Raji (cell line): ENCODE data around the gene KLHL22.

Source experiments
- POLR2A ChIP-seq: IDR thresholded peaks from 2 replicates; pipeline ENCODE4 v1.6.1; 2011; ENCODE audit warnings: low read depth, low read length, control low read depth; ENCODE audit not compliant: insufficient read depth

Gene KLHL22

DNA sequence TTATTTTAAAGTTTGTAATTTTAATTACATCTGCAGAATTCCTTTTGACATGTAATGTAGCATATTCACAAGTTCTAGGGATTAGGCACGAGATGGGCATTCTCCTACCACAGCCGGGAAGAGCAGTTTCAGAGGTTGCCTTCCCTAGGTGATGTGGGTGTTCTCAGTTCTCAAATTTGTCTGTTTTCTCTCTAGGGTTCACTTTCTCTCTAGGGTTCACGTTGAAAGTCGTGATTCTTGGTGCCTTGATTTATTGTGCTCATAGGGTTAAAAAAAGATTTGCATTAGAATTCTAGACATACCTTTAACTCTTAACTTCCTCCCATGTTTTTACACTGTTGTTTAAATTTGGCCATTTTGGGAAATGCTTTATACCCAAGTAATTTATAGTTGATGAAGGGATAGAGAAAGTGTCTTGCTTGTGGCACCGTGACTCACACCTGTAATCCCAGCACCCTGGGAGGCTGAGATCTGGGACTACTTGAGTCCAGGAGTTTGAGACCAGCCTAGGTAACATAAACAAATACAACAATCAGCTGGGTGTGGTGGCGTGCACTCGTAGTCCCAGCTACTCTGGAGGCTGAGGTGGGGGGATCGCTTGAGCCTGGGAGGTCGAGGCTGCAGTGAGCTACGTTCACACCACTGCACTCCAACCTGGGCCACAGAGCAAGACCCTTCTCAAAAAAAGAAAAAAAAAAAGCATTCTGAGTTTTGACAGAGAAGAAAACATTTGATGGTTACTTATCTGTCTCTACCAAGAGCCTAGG, 15.4 kb upstream of the KLHL22 start:
- no peak for TF ChIP-seq POLR2A

DNA sequence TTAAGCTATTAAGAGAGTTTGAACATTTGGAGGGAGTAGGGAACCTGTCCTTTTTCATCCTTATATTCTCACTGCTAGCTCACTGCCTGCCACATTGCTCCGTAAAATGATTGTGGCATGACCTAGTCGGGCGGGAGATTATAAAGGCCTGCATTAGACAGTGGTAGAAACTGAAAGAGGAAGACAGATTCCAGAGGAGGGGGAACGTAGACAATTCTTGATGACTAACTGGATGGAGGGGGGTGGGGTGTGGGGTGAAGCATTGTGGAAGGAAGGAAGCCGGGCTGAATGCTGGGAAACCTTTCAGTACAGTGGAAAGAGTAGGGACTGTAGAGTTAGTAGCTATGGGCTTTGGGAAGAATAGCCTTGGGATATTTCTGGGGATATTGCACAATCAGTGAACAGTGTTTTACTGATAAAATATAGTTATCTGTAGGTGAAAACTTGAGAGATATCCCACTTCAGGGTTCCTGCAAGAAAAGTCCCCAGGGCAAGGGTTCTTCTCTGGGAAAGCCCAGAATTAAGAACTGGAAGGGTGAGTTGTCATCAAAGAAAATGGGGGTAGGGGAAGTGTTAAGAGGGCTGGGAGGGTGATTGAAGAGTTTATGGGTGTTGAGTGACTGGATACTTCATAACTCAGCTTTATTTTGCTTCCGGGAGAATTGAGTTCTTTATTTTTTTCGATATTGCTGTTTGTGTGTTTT, 13.9 kb upstream of the KLHL22 start:
- no peak for TF ChIP-seq POLR2A

DNA sequence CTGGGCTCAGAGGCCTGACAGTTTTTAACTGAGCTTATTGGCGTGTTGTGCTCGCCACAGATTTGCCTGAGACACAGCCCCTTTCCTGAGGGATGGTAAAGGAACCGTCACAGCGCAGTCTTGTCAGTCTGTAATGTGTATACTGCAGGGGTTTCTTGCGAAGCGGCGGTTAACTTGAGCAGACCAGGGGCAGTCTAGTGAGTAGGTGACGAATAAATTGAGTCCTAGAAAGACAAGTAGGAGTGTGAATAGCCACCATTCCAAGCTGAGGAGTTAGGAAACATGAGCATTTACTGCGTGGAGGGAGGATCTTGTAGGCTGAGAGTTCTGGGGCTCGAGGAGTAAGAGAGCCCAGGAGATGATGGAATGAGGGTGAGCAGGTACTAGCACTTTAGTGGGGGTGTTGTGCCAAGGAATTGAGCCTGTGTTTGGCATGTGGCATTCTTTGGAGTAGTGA, 13.2 kb upstream of the KLHL22 start:
- TF ChIP-seq POLR2A, result no peak

DNA sequence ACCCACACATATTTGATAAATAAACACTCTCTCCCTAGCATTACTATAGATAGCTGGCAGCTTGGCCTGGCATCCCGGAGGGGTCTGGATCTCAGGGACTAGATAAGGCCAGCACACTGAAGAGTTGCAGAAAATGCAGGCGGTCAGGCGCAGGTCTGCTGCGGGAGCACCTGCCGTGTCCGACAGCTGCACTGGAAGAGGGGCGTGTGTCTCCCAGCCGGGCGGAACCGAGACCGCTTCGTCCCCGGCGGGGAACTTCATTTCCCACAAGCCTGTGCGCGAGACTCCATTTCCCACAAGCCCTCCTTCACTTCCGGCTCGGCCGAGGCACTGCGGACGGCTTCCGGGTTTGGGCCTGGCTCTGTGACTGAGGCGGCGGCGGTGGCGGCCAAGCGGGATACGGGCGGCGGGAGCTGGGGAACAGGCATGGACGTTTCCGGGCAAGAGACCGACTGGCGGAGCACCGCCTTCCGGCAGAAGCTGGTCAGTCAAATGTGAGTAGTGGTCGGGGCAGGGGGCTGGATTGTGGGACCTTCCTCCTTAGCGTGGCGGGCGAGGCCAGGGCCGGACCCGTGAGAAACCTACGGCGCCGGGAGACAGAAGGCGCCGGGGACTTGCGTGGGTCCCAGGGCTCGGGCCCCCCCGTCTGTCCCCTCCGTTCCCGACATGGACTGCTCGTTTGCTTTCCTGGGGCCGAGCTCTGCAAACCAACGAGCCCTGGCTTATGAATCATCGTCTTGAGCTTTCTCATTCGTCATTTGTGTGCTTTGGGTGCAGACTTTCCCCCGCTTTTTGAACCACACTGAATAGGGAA, 11.9 kb upstream of the KLHL22 start, which contains the start of gene MED15:
TSS of gene MED15 (plus strand) at position 358 of the 814 bp plus-strand sequence. CDS start at position 427, 69 bp downstream.
- TF ChIP-seq POLR2A, result peak; percentile 89

DNA sequence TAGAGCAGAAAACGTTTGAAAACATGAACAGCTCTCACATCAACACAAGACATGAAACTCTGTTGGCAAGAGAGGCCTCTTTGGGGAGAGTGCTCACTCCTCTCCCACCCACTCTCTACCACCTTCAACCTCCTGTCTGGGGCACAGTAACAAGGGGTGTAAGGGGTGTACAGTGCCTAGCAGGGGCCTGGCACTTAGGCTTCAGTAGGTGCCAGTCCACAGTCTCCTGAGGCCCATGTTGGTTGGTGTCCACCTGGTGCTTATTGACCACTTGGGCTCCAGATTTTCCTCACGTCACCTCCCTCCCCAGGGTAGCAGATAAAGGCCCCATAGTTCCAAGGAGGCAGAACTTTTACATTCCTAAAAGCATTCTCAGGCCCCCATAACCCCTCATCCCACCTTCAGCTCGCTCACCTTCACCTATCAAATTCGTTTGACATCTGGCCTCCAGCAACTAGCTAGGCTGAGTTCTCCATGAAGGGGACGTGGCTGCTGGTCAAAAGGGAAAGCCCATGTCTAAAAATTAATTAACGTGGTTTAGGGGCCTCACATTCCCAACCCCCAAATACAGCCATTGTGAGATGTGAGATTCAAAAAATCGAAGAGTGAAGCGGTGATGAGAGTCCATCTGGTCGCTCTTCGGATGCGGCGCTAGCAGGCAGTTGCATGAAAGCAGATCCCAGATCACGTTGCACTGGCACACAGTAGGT, 11.1 kb upstream of the KLHL22 start:
- no peak for TF ChIP-seq POLR2A

DNA sequence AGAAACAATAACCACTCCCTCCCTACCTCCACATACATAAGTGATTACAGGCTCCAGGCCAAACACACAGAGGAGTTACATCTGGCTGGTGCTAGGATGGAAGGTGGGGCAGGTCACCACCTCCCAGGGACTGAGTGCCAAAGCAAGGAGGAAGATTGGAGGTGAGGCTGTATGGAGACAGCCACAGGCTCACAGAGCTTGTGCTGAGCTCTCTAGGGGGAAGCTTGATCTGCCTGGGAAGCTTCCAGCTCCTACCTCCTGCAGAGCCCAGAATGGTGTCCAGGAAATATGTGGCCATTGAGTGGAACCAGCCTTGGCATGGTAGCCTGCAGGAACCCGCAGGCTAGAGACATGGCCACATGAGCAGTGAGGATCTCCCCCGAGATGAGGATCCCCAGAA, 8.2 kb upstream of the KLHL22 start:
- TF ChIP-seq POLR2A, result no peak

DNA sequence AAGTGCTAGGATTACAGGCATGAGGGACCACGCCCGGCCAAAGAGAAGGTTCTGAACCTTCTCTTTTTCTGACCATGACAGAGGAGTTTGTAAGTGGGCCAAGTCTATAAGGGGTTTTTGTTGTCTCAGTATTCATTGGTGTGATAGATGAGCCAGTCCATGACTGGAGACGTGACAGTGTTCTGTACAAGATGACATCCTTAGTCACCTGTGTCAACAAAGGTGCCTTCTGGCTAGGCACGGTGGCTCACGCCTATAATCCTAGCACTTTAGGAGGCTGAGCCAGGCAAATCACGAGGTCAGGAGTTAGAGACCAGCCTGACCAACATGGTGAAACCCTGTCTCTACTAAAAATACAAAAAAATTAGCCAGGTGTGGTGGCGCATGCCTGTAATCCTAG, 4.2 kb upstream of the KLHL22 start:
- TF ChIP-seq POLR2A, result no peak

DNA sequence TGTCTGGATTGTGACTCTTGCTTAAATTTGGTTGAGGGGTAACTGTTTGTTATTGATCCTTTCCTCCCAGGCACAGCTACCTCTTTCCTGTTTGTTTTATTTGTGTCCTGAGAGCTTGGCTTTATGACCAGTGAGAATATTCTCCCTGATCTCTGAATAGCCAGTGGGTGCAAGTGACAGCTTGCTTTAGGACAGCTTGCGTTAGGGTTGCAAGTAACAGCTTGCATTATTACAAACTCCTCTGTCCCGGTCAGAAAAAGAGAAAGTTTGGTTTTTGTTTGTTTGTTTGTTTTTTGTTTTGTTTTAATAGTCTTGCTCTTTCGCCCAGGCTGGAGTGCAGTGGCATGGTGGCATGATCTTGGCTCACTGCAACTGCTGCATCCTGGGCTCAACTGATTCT, 3.3 kb upstream of the KLHL22 start:
- TF ChIP-seq POLR2A, result no peak

DNA sequence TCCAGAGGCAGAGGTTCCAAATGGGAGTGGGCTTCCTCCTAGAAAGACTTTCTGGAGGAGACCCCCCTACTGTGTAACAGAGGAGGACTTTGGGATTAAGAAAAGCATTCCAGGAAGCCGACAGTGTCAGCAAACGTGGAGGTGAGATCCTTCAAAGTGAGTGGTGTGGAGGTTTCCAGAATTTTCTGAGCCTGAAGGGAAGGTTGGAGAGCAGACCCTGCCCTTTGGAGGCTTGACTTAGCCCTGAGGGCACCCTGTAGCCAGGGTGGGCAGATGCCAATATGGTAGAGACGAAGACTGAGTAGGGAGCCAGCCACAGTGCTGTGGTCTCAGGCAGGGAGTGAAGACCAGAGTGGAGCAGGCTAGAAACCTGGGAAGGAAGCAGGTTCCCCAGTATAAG, 1.8 kb upstream of the KLHL22 start:
- no peak for TF ChIP-seq POLR2A

DNA sequence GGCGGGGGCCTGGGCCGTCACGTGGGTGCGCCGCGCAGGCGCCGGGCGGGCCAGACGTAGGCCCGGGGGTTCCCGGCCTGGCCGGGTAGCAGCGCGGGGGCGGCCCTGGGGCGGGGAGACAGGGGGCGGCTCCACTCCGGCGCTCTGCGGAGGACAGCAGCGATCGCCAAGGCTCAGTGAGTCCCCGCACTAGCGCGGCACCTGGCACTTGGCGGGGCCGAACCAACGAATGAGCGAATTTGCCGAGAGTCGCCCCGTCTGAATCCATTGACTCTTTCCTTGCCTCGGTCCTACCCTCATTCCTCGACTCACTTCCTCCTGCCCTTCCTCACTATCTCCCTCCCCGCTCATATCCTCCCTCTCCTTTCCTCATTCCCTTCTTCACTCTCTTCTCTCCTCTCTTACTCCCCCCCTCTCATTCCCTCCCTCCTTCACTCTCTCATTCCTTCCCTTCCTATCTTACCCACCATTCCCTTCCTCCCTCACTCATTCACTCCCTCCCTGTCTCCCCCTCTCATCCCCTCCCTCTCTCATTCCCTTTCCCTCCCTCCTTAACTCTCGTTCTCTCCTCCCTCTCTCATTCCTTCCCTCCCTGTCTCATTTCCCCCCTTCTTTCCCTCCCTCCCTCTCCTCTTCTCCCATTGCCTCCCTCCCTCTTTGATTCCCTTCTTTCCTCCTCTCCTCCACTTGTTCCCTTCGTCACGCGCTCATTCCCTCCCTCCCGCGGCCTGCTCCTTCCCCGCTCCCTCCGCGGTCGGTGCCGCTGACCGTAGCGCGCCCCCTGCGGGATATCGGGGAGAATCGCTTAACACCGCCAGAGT, 476 bp upstream of the KLHL22 start:
- peak; percentile 94 for TF ChIP-seq POLR2A

DNA sequence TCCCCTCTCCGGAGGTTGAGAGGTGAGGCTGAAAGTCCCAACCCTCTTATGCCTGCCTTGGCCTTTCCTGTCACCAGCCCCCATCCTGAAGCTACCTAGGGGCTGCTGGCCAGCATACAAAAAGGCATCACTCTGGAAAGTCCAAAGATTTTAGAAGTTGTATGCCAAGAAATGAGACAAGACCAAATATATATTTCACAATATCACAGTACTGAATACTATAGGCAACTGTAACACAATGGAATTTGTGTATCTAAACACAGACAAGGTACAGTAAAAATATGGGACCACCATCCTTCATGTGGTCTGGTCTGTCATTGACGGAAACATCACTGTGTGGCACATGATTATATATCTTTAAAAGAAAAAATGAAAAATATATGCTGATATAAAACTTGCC, 4.2 kb downstream of the KLHL22 start:
- no peak for TF ChIP-seq POLR2A

DNA sequence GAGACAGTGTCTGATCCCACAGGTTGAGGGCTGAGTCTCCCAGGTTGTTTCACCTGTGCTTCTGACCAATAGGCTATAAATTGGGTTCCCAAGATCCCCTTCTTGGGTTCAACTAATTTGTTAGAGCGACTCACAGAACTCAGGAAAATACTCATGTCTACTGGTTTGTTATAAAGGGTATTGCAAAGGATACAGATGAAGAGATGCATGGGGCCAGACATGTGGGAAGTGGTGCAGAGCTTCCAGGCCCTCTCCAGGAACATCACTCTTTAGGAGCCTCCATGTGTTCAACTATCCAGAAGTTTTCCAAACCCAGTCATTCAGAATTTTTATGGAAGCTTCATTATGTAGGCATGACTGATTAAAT, 4.7 kb downstream of the KLHL22 start:
- no peak for TF ChIP-seq POLR2A

DNA sequence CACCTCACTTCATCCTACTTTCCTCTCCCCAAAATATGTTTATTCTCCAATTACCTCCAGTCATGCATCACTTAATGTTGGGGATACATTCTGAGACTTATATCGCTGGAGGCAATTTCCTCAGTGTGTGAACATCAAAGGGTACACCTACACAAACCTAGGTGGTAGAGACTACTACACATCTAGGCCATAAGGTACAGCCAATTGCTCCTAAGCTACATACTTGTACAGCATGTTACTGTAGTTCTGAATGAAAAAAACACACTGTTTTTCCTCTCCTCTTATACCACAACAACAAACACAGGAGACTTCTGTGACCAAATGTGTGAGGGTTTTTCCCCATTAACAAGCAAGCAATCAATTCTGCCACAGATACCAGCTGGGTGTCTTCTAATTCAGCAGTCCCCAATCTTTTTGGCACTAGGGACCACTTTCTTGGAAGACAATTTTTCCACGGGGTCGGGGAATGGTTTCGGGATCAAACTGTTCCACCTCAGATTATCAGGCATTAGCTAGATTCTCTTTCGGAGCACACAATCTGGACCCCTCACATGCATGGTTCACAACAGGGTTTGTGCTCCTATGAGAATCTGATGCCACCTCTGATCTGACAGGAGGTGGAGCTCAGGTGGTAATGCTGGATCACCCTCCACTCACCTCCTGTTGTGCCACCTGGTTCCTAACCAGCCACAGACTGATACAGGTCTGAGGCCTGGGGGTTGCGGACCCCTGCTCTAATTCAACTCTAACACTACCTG, 5.2 kb downstream of the KLHL22 start:
- no peak for TF ChIP-seq POLR2A
